T47D (cell line): Measurements from ENCODE around the gene KRTAP10-4.
A peak's percentile ranks its signal among the peaks of the same experiment; 100 is the strongest.

Experiments
- DNase-seq, 2 experiments: peaks; one replicate each; pipeline versions ENCODE4 v3.0.0 to v3.0.0-alpha.2; 2011 to 2012; ENCODE audit warnings: low read depth in 1 of 2, low spot score in 1 of 2
- JUND ChIP-seq: IDR thresholded peaks from 2 replicates; pipeline ENCODE4 v1.6.1; 2012; ENCODE audit warnings: low read depth
- in situ Hi-C: cut with HindIII; loops from 2 replicates; pipeline ENCODE4 v1.10.0; 2016; ENCODE audit warnings: low sequenced_read_pairs, low pct_unique_long_range_greater_than_20kb

KRTAP10-4 gene

DNA sequence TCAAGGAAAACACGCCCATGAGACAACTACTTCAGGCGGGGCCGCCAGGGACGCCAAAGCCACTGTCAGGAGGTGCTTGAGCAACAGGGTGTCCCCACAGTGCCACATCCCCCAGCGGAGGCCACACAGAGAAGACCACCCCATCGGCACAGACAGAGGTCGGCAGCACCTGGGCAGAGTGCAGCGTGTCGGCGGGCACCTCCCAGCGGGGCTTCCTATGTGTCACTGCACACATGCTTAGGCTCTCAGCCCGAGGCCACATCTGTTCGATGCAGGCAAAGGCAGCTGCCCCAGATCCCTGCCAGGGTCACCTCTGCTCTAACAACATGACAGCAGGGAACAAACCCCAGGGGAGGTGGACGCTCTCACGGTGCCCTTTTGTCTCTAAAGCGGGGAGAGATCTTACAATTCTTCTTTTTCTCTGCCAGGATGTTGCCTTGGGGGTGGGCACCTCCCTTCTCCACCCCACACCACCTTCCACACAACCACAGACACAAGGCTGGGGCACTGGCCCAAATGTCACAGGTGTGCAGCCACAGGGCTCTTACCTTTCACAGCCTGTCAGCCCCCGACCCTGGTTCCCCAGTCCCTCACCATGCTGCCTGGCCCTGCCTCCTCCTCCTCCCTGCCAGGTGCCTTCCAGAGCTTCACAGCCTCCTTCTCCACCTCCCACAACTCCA, 42.5 kb downstream of the KRTAP10-4 start:
- TF ChIP-seq JUND: no peak
- no peak for DNase-seq
- in situ Hi-C loops: no loop called here

- TF ChIP-seq JUND: no peak
- in situ Hi-C loops: no loop called here
- DNase-seq: no peak
Observed at GRCh38 chr21:44616591-44616926, 43.0 kb downstream of the KRTAP10-4 start.

- TF ChIP-seq JUND: no peak
- in situ Hi-C loops: no loop called here
- no peak for DNase-seq
Observed at GRCh38 chr21:44617071-44617501, 43.6 kb downstream of the KRTAP10-4 start.

- DNase-seq: peak; percentile 21 to 68
- no peak for TF ChIP-seq JUND
Observed at GRCh38 chr21:44618504-44618903, 45.0 kb downstream of the KRTAP10-4 start.

DNA sequence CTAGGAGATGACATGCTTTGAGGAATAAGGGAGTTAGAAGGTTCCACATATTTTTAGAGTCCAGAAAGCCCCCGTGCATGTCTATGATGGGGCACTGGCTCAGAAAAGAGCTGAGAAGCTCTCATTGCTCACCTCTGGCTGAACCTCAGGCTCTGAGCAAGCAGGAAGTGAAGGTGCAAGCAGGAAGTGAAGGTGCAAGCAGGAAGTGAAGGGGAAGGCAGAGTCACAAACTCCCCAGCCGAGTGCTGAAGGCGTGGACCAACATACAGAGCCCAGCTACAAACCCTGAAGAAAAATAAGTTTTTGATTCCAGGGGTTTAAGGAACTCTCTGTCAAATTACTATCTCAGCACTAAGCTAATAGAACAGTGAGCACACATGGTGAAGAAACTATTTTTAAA, 45.4 kb downstream of the KRTAP10-4 start:
- peak in 1 of 2 experiments; percentile 29 for DNase-seq
- TF ChIP-seq JUND: no peak
- in situ Hi-C loops: no loop called here

More at GRCh38 chr21:44618504-44618903, 45.0 kb downstream of the KRTAP10-4 start:
- in situ Hi-C loops: no loop called here

GRCh38 chr21:44619886-44620285, 46.4 kb downstream of the KRTAP10-4 start:
- DNase-seq: no peak
- no peak for TF ChIP-seq JUND
- in situ Hi-C loops: no loop called here

GRCh38 chr21:44623575-44623974, 50.0 kb downstream of the KRTAP10-4 start:
- DNase-seq: no peak
- TF ChIP-seq JUND: no peak
- in situ Hi-C loops: no loop called here
